Fibroblast of lung (primary cell): ENCODE measurements around the gene POLR2J.

Source experiments
- EZH2 ChIP-seq: IDR thresholded peaks from 2 replicates; pipeline ENCODE4 v1.5.1; 2012; ENCODE audit warnings: low read length, control low read depth, mild to moderate bottlenecking; ENCODE audit errors: missing control alignments
- TF ChIP-seq, protein P1 (sequence below), 2 donors: IDR thresholded peaks in 1 of 2; conservative IDR thresholded peaks in 1 of 2; 1 replicate in 1 of 2; 2 replicates in 1 of 2; pipeline ENCODE4 v1.5.1; 2011 to 2012; ENCODE audit warnings: low read length in 2 of 2, control low read depth in 1 of 2, inconsistent platforms in 1 of 2, low read depth in 1 of 2, mild to moderate bottlenecking in 1 of 2

DNA sequence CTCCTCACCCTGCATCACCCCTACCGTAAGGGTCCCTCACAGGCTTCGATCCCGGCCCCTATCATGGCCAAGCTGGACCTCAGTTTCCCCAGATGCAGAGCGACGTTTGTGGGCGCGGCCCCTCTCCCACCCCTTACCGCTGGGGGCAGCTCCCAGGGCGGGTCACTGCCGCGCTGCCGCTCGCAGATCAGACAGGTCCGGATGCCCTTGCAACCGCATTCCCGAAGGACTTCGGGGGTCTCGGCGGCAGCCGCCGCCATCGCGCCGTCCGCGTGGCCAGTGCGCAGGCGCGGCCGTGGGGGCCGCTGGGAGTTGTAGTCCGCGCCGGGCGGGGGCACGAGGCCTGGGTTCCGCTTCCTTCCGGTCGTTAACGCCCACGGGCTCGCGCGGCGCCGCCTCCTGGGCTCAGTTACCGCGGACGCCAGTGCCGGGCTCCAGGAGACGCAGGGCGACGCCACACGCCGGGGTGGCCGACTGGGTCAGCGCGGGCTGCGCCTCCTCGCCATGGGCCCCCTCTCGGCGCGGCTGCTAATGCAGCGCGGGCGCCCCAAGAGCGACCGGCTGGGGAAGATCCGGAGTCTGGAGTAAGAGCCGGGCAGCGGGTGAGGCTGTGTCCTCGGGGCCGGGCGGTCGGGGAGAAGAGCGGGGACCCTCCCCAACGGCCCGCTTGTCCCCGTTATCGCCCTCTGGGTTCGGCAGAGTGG is 14.0 kb downstream of the POLR2J start, which contains the start of the genes ALKBH4 and LRWD1:
- TF ChIP-seq, protein P1, sequence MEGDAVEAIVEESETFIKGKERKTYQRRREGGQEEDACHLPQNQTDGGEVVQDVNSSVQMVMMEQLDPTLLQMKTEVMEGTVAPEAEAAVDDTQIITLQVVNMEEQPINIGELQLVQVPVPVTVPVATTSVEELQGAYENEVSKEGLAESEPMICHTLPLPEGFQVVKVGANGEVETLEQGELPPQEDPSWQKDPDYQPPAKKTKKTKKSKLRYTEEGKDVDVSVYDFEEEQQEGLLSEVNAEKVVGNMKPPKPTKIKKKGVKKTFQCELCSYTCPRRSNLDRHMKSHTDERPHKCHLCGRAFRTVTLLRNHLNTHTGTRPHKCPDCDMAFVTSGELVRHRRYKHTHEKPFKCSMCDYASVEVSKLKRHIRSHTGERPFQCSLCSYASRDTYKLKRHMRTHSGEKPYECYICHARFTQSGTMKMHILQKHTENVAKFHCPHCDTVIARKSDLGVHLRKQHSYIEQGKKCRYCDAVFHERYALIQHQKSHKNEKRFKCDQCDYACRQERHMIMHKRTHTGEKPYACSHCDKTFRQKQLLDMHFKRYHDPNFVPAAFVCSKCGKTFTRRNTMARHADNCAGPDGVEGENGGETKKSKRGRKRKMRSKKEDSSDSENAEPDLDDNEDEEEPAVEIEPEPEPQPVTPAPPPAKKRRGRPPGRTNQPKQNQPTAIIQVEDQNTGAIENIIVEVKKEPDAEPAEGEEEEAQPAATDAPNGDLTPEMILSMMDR (conservative IDR thresholded peaks at IDR 0.05 in 1 of 2, IDR thresholded peaks at IDR 0.05 in 1 of 2; ENCODE audit: low read depth in 1 of 2, low read length in 2 of 2) = peak in 1 of 2 donors; percentile 1
- TF ChIP-seq EZH2 = no peak
